Neural progenitor cell (in vitro differentiated cells): ENCODE measurements around the gene GALNTL6. TPM values are rescaled to one million over a fixed set of nuclear protein-coding genes. Genes with fewer than 3 reads are reported as not detected.

Source experiments
- DNase-seq: peaks from one replicate; pipeline ENCODE4 v3.0.0-alpha.2; 2016; ENCODE audit warnings: low spot score
- H2AFZ ChIP-seq: fragments of 200-600 bp; sonication (generic); replicated peaks from 2 replicates; pipeline ENCODE4 v1.6.1; 2016; ENCODE audit warnings: antibody characterized with exemption
- H3F3A ChIP-seq: fragments of 200-600 bp; sonication (generic); 2 replicates; pipeline ENCODE4 v1.6.1; 2016; ENCODE audit warnings: antibody characterized with exemption, low read depth
- H3K27ac ChIP-seq: fragments of 200-600 bp; sonication (generic); 2 replicates; pipeline ENCODE4 v1.5.1; 2016; ENCODE audit warnings: mild to moderate bottlenecking
- H3K27me3 ChIP-seq: fragments of 200-600 bp; sonication (generic); 2 replicates; pipeline ENCODE4 v1.6.1; 2016; ENCODE audit warnings: mild to moderate bottlenecking, moderate library complexity
- H3K36me3 ChIP-seq: fragments of 200-600 bp; sonication (generic); 2 replicates; pipeline ENCODE4 v1.5.1; 2016
- H3K4me1 ChIP-seq: fragments of 200-600 bp; sonication (generic); 2 replicates; pipeline ENCODE4 v1.6.1; 2016; ENCODE audit warnings: mixed run types
- H3K4me2 ChIP-seq: fragments of 200-600 bp; sonication (generic); 2 replicates; pipeline ENCODE4 v1.6.1; 2016
- H3K4me3 ChIP-seq: fragments of 200-600 bp; sonication (generic); 2 replicates; pipeline ENCODE4 v1.5.1; 2016
- H3K79me2 ChIP-seq: fragments of 200-600 bp; sonication (generic); 2 replicates; pipeline ENCODE4 v1.6.1; 2016; ENCODE audit warnings: low read depth
- H3K9ac ChIP-seq: fragments of 200-600 bp; sonication (generic); 2 replicates; pipeline ENCODE4 v1.6.1; 2016
- H3K9me3 ChIP-seq: fragments of 200-600 bp; sonication (generic); 2 replicates; pipeline ENCODE4 v1.5.1; 2016; ENCODE audit warnings: low read depth
- H4K20me1 ChIP-seq: fragments of 200-600 bp; sonication (generic); 2 replicates; pipeline ENCODE4 v1.6.1; 2016; ENCODE audit warnings: low read depth
- H3K27ac Mint-ChIP-seq: 3 replicates; pipeline ENCODE4 v1.8.0; 2021; ENCODE audit warnings: mixed read lengths
- H3K27me3 Mint-ChIP-seq: 2 replicates; pipeline ENCODE4 v1.8.0; 2022; ENCODE audit warnings: low read depth, mild to moderate bottlenecking, inconsistent platforms, moderate library complexity, mixed read lengths; ENCODE audit not compliant: insufficient read depth
- H3K36me3 Mint-ChIP-seq: 3 replicates; pipeline ENCODE4 v1.8.0; 2021; ENCODE audit warnings: mixed read lengths
- H3K4me1 Mint-ChIP-seq: 3 replicates; pipeline ENCODE4 v1.8.0; 2021; ENCODE audit warnings: mixed read lengths
- H3K4me3 Mint-ChIP-seq: 3 replicates; pipeline ENCODE4 v1.8.0; 2021; ENCODE audit warnings: mild to moderate bottlenecking, moderate library complexity, mixed read lengths
- H3K9me3 Mint-ChIP-seq: 3 replicates; pipeline ENCODE4 v1.8.0; 2020; ENCODE audit warnings: mixed read lengths
- EZH2 ChIP-seq: fragments of 200-600 bp; sonication (generic); IDR thresholded peaks from 2 replicates; pipeline ENCODE4 v1.6.1; 2017; ENCODE audit warnings: antibody characterized with exemption, mild to moderate bottlenecking, moderate library complexity
- EZH2phosphoT487 ChIP-seq: fragments of 200-600 bp; sonication (generic); IDR thresholded peaks from 2 replicates; pipeline ENCODE4 v1.6.1; 2017; ENCODE audit warnings: antibody characterized with exemption
- total RNA-seq: library from RNA; depleted of rRNA; stranded (reverse); fragments of >200 nt; gene quantifications from 2 replicates; pipeline ENCODE4 v1.2.3, GENCODE V29; 2015; ENCODE audit warnings: low replicate concordance
- TF ChIP-seq, protein P1 (sequence below): fragments of 200-600 bp; sonication (generic); IDR thresholded peaks from 2 replicates; pipeline ENCODE4 v1.5.1; 2017; ENCODE audit warnings: antibody characterized with exemption, mild to moderate bottlenecking

Gene GALNTL6
- total RNA-seq, 1 donor from 2014 or later = 0.15 TPM

DNA sequence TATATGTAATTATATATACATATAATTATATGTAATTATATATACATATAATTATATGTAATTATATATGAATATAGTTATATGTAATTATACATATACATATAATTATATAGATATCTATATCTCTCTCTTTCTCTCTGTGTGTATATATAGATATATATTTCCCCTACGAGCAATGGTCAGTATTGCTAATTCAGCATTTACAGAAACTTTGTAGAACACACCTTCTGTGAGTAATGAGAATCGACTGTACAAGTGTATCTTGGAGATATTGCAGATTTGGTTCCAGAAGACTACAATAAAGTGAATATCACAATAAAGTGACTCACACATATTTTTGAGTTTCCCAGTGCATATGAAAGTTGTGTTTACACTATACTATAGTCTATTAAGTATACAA is 33.7 kb downstream of the GALNTL6 start:
- Histone ChIP-seq H2AFZ (no peak overlapping the region), H3K27ac (no peak overlapping the region), H3K4me2 (no peak overlapping the region), H3F3A (no peaks in the 10 kb centered on the region), H3K4me1 (peaks cover 8% of the 10 kb centered on the region), H4K20me1 (no peaks in the 10 kb centered on the region), H3K4me3 (no peak overlapping the region), H3K36me3 (no peaks in the 10 kb centered on the region), H3K79me2 (no peaks in the 10 kb centered on the region), H3K27me3 (no peaks in the 10 kb centered on the region), H3K9ac (no peak overlapping the region), H3K9me3 (no peaks in the 10 kb centered on the region)
- Mint-ChIP-seq H3K4me1 (peaks cover 3% of the 10 kb centered on the region), H3K27ac (no peak overlapping the region), H3K9me3 (no peaks in the 10 kb centered on the region), H3K27me3 (peaks cover 2% of the 10 kb centered on the region), H3K36me3 (no peaks in the 10 kb centered on the region), H3K4me3 (no peak overlapping the region)
- no peak for TF ChIP-seq EZH2
- no peak for DNase-seq

DNA sequence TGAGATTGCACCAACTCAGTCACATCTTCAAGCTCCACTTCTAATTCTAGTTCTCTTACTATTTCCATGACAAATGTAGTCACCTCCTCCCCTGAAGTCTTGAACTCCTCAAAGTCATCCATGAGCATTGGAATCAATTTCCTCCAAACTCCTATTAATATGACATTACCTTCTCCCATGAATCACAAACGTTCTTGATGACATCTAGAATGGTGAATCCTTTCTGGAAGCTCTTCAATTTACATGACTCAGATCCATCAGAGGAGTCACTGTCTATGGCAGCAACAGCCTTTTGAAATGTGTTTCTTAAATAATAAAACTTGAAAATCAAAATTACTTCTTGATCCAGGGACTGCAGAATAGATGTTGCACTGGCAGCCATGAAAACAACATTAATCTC is 34.5 kb downstream of the GALNTL6 start:
- Mint-ChIP-seq H3K9me3 (no peaks in the 10 kb centered on the region), H3K4me3 (no peak overlapping the region), H3K27me3 (peaks cover 2% of the 10 kb centered on the region), H3K4me1 (peaks cover 3% of the 10 kb centered on the region), H3K27ac (no peak overlapping the region), H3K36me3 (no peaks in the 10 kb centered on the region)
- Histone ChIP-seq H3F3A (no peaks in the 10 kb centered on the region), H4K20me1 (no peaks in the 10 kb centered on the region), H3K79me2 (no peaks in the 10 kb centered on the region), H3K36me3 (no peaks in the 10 kb centered on the region), H3K9me3 (no peaks in the 10 kb centered on the region), H3K27ac (no peak overlapping the region), H3K27me3 (no peaks in the 10 kb centered on the region), H3K4me3 (no peak overlapping the region), H2AFZ (no peak overlapping the region), H3K9ac (no peak overlapping the region), H3K4me2 (no peak overlapping the region), H3K4me1 (peaks cover 8% of the 10 kb centered on the region)
- DNase-seq = no peak
- no peak for TF ChIP-seq EZH2phosphoT487
- TF ChIP-seq, protein P1, sequence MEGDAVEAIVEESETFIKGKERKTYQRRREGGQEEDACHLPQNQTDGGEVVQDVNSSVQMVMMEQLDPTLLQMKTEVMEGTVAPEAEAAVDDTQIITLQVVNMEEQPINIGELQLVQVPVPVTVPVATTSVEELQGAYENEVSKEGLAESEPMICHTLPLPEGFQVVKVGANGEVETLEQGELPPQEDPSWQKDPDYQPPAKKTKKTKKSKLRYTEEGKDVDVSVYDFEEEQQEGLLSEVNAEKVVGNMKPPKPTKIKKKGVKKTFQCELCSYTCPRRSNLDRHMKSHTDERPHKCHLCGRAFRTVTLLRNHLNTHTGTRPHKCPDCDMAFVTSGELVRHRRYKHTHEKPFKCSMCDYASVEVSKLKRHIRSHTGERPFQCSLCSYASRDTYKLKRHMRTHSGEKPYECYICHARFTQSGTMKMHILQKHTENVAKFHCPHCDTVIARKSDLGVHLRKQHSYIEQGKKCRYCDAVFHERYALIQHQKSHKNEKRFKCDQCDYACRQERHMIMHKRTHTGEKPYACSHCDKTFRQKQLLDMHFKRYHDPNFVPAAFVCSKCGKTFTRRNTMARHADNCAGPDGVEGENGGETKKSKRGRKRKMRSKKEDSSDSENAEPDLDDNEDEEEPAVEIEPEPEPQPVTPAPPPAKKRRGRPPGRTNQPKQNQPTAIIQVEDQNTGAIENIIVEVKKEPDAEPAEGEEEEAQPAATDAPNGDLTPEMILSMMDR = no peak
- TF ChIP-seq EZH2 = no peak

DNA sequence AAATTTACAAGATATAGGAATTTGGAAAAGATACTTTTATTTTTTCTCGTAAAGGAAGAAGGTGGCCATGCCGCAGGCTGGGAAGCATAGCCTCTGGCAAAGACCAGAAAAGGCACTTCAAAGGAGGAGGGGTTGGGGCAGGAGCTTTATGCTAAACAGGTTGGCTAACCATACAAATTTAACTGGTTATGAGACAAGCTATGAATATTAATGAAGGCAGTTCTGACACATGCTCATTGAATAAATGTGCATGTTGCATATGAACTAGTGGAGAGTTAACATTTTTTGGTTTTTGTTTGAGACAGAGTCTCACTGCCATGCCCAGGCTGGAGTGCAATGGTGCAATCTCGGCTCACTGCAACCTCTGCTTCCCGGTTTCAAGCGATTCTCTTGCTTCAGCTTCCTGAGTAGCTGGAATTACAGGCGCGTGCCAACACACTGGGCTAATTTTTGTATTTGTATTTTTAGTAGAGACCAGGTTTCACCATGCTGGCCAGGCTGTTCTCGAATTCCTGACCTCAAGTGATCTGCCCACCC is 36.5 kb downstream of the GALNTL6 start:
- Histone ChIP-seq H3K4me3 (no peak overlapping the region), H3F3A (no peaks in the 10 kb centered on the region), H3K27me3 (no peaks in the 10 kb centered on the region), H2AFZ (no peak overlapping the region), H3K4me1 (peaks cover 8% of the 10 kb centered on the region), H3K9ac (no peak overlapping the region), H3K79me2 (no peaks in the 10 kb centered on the region), H3K36me3 (no peaks in the 10 kb centered on the region), H3K4me2 (no peak overlapping the region), H3K9me3 (no peaks in the 10 kb centered on the region), H4K20me1 (no peaks in the 10 kb centered on the region), H3K27ac (no peak overlapping the region)
- Mint-ChIP-seq H3K4me3 (no peak overlapping the region), H3K4me1 (peaks cover 3% of the 10 kb centered on the region), H3K27ac (no peak overlapping the region), H3K9me3 (no peaks in the 10 kb centered on the region), H3K27me3 (peaks cover 2% of the 10 kb centered on the region), H3K36me3 (peaks cover 2% of the 10 kb centered on the region)
- DNase-seq = no peak
- TF ChIP-seq EZH2phosphoT487 (no peak), EZH2 (no peak)
- TF ChIP-seq, protein P1 = no peak

DNA sequence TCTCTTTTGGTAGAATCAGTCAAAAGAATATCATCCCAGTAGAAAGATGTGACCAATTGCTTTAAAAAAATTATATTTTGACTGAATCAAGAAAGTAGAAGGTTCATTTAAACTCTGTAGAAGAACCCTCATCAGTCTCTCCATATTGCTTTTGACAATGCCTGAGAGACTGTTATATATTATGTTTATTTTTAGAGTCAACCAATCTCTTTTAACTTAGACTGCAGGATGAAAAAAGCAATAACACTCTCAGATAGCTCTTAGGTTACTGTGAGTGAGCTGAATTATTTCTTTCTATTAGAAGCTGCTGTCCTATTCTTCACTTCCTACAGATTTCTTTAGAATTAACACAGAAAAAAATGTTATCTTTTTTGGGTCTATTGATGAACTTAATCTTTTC is 38.1 kb downstream of the GALNTL6 start:
- H3K4me3 ChIP-seq = no peak overlapping the region

More for the DNA sequence above, 38.1 kb downstream of the GALNTL6 start:
- H3K4me1 Mint-ChIP-seq = peaks cover 7% of the 10 kb centered on the region
- H3K36me3 Mint-ChIP-seq = peaks cover 2% of the 10 kb centered on the region
- DNase-seq = no peak
- Histone ChIP-seq H3K27me3 (no peaks in the 10 kb centered on the region), H3K9me3 (no peaks in the 10 kb centered on the region), H4K20me1 (no peaks in the 10 kb centered on the region), H3F3A (no peaks in the 10 kb centered on the region), H3K4me2 (no peak overlapping the region), H3K9ac (no peak overlapping the region), H3K4me1 (peaks cover 8% of the 10 kb centered on the region), H2AFZ (no peak overlapping the region), H3K79me2 (no peaks in the 10 kb centered on the region), H3K36me3 (no peaks in the 10 kb centered on the region), H3K27ac (no peak overlapping the region)
- TF ChIP-seq EZH2 (no peak), EZH2phosphoT487 (no peak)
- TF ChIP-seq, protein P1 = no peak
- no peaks in the 10 kb centered on the region for H3K9me3 Mint-ChIP-seq
- H3K27me3 Mint-ChIP-seq = peaks cover 2% of the 10 kb centered on the region
- no peak overlapping the region for H3K27ac Mint-ChIP-seq
- no peak overlapping the region for H3K4me3 Mint-ChIP-seq
